DMS114 treated with DMSO at 0.1 percent for 48 hours (cell line): ENCODE results near the gene COL15A1.

ENCODE experiments used
- DNase-seq: peaks from one replicate; lab custom pipeline; 2025; ENCODE audit not compliant: unreplicated experiment; lab: John Stamatoyannopoulos, UW

COL15A1 gene

DNA sequence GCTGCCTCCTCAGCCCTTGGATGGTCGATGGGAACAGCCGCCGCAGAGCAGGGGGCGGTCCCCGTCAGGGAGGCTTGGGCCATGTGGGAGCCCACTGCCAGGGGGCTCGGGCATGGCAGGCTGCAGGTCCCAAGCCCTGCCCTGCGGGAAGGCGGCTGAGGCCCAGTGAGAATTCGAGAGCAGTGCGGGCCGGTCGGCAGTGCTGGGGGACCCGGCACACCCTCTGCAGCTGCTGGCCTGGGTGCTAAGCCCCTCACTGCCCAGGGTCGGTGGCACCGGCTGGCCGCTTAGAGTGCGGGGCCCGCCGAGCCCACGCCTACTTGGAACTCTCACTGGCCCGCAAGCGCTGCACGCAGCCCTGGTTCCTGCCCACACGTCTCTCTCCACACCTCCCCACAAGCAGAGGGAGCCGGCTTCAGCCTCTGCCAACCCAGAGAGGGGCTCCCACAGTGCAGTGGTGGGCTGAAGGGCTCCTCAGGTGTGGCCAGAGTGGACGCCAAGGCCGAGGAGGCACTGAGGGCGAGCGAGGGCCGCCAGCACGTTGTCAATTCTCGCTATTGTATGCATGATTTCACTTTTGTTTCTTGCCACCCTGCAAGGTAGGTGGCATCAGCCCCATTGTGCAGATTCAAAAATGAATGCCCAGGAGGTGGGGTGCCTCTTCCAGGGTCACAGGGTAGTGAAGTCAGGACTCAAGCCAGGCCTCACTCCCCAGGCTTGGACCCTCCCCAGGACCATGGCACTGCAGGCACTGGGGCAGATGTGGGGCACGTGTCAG, 48.6 kb downstream of the COL15A1 start:
- DNase-seq: no peak

GRCh38 chr9:98992885-98993569, 49.3 kb downstream of the COL15A1 start:
- no peak for DNase-seq

DNA sequence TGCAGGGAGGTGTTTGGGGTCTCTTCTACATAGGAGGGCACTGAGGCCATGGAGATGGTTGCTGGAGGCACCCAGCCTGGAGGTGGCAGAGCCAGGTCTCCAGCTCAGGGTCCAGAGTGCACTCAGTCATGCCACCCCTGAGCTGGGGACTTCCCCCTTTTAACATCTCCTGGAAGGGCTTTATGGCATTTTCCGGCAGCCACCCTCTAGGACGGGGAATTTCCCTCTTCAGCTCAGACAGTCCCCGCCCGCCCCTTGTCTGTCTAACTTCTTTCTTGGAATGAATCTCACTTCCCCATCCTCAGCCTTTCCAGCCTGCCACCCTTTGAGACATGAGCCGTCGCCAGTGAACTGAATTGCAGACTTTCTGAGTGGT, 49.9 kb downstream of the COL15A1 start:
- DNase-seq: no peak

DNA sequence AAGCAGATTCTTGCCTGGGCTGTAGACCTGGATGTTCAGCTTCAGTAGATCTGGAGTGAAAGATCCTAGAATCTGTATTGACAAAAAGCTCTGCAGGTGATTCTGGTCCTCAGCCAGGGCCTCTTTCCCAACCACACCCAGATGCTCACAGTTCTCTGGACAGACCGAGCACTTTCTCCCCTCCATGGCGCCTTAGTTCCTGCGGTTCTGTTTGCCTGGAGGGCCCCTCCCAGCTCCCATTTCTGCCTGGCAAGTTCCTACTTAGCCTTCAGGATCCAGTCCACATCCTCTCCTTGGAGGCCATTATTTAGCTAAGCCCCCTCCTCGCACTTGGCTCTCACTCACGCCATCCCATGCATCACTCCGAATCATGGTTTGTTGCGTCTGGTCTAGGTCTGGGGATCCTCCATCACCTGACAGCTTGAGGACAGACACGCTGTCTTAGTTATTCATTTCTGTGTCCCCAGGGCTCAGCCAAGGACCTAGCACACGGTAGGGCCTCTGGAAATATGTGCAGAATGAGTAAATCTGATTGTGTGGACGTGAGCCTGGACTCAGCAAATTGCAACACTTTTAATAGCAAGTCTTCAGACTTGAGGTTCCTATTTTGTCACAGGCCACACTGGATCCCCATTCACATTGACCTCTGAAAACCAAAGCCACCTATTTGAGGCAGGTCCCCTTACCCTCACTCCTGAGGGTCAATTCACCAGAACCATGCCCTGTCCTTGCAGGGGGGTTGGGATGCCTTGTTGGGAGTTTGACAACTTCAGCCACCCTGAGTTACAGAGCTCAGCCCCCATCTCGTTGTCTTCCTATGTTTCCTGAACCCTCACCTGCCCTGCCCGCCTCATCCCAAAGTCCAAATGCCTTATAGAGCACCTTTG, 50.7 kb downstream of the COL15A1 start:
- DNase-seq: no peak

- DNase-seq: no peak
Measured at GRCh38 chr9:98995059-98995671, 51.5 kb downstream of the COL15A1 start.

GRCh38 chr9:98995971-98996504, 52.3 kb downstream of the COL15A1 start:
- no peak for DNase-seq

GRCh38 chr9:98997604-98998003, 53.9 kb downstream of the COL15A1 start:
- DNase-seq: no peak

GRCh38 chr9:98998441-98999151, 54.9 kb downstream of the COL15A1 start:
- no peak for DNase-seq

GRCh38 chr9:98999152-98999525, 55.4 kb downstream of the COL15A1 start:
- no peak for DNase-seq

DNA sequence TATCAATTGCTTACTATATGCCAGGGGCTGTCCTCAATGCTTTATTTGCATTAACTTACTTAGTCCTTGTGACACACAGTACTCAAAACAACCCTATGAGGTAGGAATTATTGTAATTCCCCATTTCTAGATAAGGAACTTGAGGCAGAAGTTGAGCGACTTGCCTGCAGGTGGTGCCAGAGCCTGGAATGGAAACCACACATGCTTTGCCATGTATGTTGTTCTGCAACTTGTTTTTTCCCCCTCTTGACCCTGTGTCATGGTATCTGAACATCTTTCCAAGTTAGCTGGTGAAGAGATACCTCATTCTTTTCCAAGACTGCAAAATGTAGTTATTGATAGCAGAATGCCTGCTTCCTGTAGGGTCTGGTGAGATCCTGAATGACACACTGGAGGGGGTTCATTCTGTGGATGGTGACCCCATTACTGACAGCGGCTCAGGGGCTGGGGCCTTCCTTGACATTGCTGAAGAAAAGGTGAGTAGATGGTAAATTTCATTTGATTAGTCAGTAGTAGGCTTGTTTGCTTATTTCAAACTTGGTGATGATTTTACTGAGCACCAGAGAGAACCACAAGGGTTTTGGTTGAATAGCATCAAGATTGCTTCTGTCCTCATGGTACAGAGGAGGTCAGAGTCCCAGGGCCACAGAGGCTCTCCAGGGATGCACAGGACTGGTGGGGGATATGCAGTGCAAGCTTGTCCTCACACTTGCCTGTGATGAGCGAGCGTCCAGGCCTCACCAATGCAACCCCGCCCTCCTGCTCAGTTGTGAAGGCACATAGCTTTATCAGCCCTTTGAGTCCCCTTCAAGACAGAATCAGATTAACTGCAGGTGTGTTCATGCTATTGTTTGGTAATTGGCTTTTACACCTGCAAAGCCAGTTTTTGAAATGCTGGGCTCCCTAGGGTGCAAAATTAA, 57.0 kb downstream of the COL15A1 start:
- DNase-seq: peak; percentile 29

- DNase-seq: no peak
Measured at GRCh38 chr9:99001892-99002291, 58.2 kb downstream of the COL15A1 start.

DNA sequence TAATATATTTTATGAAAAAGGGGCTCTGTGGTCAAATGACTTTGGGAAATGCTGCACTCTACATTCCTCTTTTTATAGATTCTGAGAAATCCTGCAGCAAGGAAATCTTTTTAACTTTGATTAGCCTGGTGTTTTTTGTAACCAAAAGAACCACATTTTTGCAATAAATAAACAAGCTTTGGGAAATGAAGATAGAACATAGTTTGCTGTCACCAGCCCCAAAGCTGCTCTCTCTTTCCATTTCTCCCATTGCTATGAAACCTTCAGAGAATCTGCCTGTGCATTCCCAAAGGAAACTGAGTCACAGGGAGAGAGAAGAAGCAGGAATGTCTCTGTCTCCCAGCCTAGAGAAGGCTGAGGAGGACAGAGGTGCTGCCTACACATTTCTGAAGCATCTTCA, 59.0 kb downstream of the COL15A1 start:
- DNase-seq: no peak

GRCh38 chr9:99003308-99003707, 59.6 kb downstream of the COL15A1 start:
- DNase-seq: no peak

- no peak for DNase-seq
Measured at GRCh38 chr9:99004115-99004514, 60.4 kb downstream of the COL15A1 start.

DNA sequence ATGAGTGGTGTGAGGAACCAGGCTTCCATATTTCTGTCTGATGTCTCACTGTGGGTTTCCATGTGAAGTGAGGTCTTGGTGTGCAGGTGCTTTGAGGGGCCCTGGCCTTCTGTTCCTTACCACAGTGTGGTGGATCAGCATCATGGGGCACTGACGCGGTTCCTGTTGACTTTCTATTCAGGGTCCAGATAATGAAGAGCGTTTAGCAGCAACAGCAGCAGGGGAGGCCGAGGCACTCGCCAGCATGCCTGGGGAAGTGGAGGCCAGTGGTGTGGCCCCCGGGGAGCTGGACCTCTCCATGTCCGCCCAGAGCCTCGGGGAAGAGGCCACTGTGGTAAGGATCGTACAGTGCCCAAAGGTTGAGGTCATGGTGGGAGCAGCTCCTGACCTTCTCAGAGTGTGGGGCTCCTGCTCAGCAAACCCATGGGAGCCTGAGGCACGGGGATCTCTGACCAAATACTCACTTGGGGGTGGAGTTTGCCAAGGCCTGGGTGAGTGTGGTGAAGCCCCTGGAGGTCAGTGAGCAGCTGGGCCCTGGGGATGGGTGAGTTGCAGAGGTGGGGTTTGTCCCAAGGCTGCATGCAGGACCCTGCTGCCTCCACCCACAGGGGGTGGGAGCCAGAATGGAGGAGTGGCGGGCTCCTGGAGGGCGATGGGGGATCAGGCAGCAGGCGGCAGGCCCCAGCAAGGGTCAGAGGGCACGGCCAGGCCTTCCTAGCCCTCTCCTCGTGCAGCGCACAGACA, 61.2 kb downstream of the COL15A1 start:
- DNase-seq: no peak

GRCh38 chr9:99005651-99006050, 61.9 kb downstream of the COL15A1 start:
- no peak for DNase-seq

DNA sequence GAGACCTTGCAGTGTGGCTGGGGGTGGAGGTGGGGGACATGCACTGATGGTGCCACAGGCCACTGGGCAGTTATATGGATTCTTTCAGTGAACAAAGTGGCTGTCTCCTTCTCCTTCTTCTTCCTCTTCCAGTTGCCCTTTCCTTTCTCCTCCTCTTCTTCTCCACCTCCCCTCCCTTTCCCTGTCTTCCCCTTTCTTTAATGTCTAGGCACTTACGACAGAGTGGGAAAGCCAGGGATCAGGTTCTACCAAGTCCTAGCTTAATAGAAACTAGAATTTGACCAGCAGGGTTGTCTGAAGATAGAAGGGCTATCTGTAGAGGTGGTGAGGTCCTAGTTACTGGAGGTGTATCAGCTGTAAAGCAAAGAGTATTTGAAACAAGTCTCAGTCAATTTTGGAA, 62.8 kb downstream of the COL15A1 start:
- DNase-seq: no peak

- DNase-seq: no peak
Measured at GRCh38 chr9:99006979-99007378, 63.3 kb downstream of the COL15A1 start.

DNA sequence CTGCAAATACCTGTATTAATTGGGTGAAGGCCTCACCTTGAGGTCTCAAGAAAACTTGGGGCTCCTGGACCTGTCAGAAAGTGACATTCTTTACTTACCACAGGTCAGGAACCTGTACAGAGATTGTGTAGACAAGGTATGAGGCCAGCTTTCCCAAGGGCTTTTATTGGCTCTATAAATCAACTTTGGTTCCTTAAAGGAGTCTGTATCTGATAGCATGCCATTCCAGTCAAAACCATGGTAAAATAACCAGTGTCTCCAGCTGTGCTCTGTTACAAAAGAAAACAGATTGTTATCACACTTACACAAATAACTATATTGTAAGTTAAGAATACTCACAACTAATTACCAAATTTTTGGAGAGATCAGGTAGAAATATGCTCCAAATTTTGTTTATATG, 64.5 kb downstream of the COL15A1 start:
- DNase-seq: no peak
